HEK293 (cell line): ENCODE data around the gene PHLDB3.
A peak's percentile ranks its signal among the peaks of the same experiment; 100 is the strongest.

Experiments used
- HOXC10 ChIP-seq: sonication (generic); formaldehyde crosslinking; IDR thresholded peaks from 2 replicates; pipeline ENCODE4 v1.8.1; 2023; ENCODE audit warnings: mild to moderate bottlenecking, missing genetic modification reagents
- IKZF3 ChIP-seq: fragments of 450-650 bp; IDR thresholded peaks from 2 replicates; pipeline ENCODE4 v1.5.0; 2018; ENCODE audit warnings: missing biosample characterization, mild to moderate bottlenecking, missing genetic modification characterization, moderate library complexity
- KLF16 ChIP-seq: fragments of 450-650 bp; formaldehyde crosslinking; IDR thresholded peaks from 2 replicates; pipeline ENCODE4 v1.5.1; 2017; ENCODE audit warnings: missing biosample characterization, missing genetic modification characterization
- KLF7 ChIP-seq: fragments of 450-650 bp; formaldehyde crosslinking; IDR thresholded peaks from 2 replicates; pipeline ENCODE4 v1.5.1; 2016; ENCODE audit warnings: missing biosample characterization, missing genetic modification characterization, borderline replicate concordance
- MYNN ChIP-seq: fragments of 450-650 bp; formaldehyde crosslinking; IDR thresholded peaks from 2 replicates; pipeline ENCODE4 v1.5.1; 2016; ENCODE audit warnings: missing biosample characterization, missing genetic modification characterization, borderline replicate concordance
- PATZ1 ChIP-seq: fragments of 450-650 bp; formaldehyde crosslinking; IDR thresholded peaks from 2 replicates; pipeline ENCODE4 v1.5.1; 2016; ENCODE audit warnings: missing biosample characterization, missing genetic modification characterization
- PRDM1 ChIP-seq: fragments of 450-650 bp; formaldehyde crosslinking; IDR thresholded peaks from 2 replicates; pipeline ENCODE4; 2016; ENCODE audit warnings: missing biosample characterization, missing genetic modification characterization
- PRDM2 ChIP-seq: fragments of 450-650 bp; formaldehyde crosslinking; IDR thresholded peaks from 2 replicates; pipeline ENCODE4 v1.5.1; 2016; ENCODE audit warnings: missing biosample characterization, missing genetic modification characterization, borderline replicate concordance
- YY2 ChIP-seq: fragments of 450-650 bp; formaldehyde crosslinking; IDR thresholded peaks from 2 replicates; pipeline ENCODE4 v1.5.1; 2016; ENCODE audit warnings: missing biosample characterization, missing genetic modification characterization
- ZEB2 ChIP-seq: fragments of 450-650 bp; formaldehyde crosslinking; IDR thresholded peaks from 2 replicates; pipeline ENCODE4 v1.5.1; 2016; ENCODE audit warnings: missing biosample characterization, missing genetic modification characterization
- ZNF121 ChIP-seq: fragments of 450-650 bp; formaldehyde crosslinking; IDR thresholded peaks from 2 replicates; pipeline ENCODE4 v1.5.1; 2016; ENCODE audit warnings: missing biosample characterization, missing genetic modification characterization
- ZNF132 ChIP-seq: fragments of 450-650 bp; formaldehyde crosslinking; IDR thresholded peaks from 2 replicates; pipeline ENCODE4 v1.5.1; 2017; ENCODE audit warnings: missing biosample characterization, missing genetic modification characterization, borderline replicate concordance
- ZNF148 ChIP-seq: fragments of 450-650 bp; formaldehyde crosslinking; IDR thresholded peaks from 2 replicates; pipeline ENCODE4 v1.5.0; 2017; ENCODE audit warnings: missing biosample characterization, missing genetic modification characterization, borderline replicate concordance
- ZNF16 ChIP-seq: fragments of 450-650 bp; formaldehyde crosslinking; IDR thresholded peaks from 2 replicates; pipeline ENCODE4 v1.5.1; 2016; ENCODE audit warnings: low read depth, missing biosample characterization, missing genetic modification characterization
- ZNF169 ChIP-seq: fragments of 450-650 bp; formaldehyde crosslinking; IDR thresholded peaks from 2 replicates; pipeline ENCODE4 v1.5.1; 2016; ENCODE audit warnings: missing biosample characterization, missing genetic modification characterization
- ZNF221 ChIP-seq: fragments of 450-650 bp; formaldehyde crosslinking; IDR thresholded peaks from 2 replicates; pipeline ENCODE4 v1.5.1; 2017; ENCODE audit warnings: missing biosample characterization, missing genetic modification characterization, borderline replicate concordance
- ZNF248 ChIP-seq: fragments of 450-650 bp; formaldehyde crosslinking; IDR thresholded peaks from 2 replicates; pipeline ENCODE4 v1.5.1; 2017; ENCODE audit warnings: missing biosample characterization, missing genetic modification characterization
- ZNF37A ChIP-seq: fragments of 450-650 bp; IDR thresholded peaks from 2 replicates; pipeline ENCODE4 v1.5.1; 2018; ENCODE audit warnings: missing biosample characterization, missing genetic modification characterization
- ZNF433 ChIP-seq: fragments of 450-650 bp; formaldehyde crosslinking; IDR thresholded peaks from 2 replicates; pipeline ENCODE4 v1.5.1; 2016; ENCODE audit warnings: missing biosample characterization, missing genetic modification characterization, low read depth
- ZNF449 ChIP-seq: fragments of 450-650 bp; formaldehyde crosslinking; IDR thresholded peaks from 2 replicates; pipeline ENCODE4 v1.5.1; 2017; ENCODE audit warnings: missing biosample characterization, mild to moderate bottlenecking, missing genetic modification characterization, moderate library complexity
- ZNF501 ChIP-seq: fragments of 450-650 bp; formaldehyde crosslinking; IDR thresholded peaks from 2 replicates; pipeline ENCODE4 v1.5.1; 2016; ENCODE audit warnings: missing biosample characterization, missing genetic modification characterization
- ZNF544 ChIP-seq: fragments of 450-650 bp; formaldehyde crosslinking; IDR thresholded peaks from 2 replicates; pipeline ENCODE4 v1.5.0; 2017; ENCODE audit warnings: missing biosample characterization, missing genetic modification characterization
- ZNF580 ChIP-seq: fragments of 450-650 bp; formaldehyde crosslinking; IDR thresholded peaks from 2 replicates; pipeline ENCODE4 v1.5.1; 2016; ENCODE audit warnings: missing biosample characterization, missing genetic modification characterization
- ZNF621 ChIP-seq: fragments of 450-650 bp; formaldehyde crosslinking; IDR thresholded peaks from 2 replicates; pipeline ENCODE4 v1.5.1; 2017; ENCODE audit warnings: missing biosample characterization, missing genetic modification characterization
- ZNF654 ChIP-seq: fragments of 450-650 bp; formaldehyde crosslinking; IDR thresholded peaks from 2 replicates; pipeline ENCODE4 v1.5.1; 2016; ENCODE audit warnings: low read depth, missing biosample characterization, missing genetic modification characterization
- ZSCAN18 ChIP-seq: fragments of 450-650 bp; formaldehyde crosslinking; IDR thresholded peaks from 2 replicates; pipeline ENCODE4 v1.5.1; 2016; ENCODE audit warnings: missing biosample characterization, missing genetic modification characterization

The PHLDB3 gene

GRCh38 chr19:43463381-43464133 is 41.0 kb downstream of the PHLDB3 start (continued):
- TF ChIP-seq ZNF132 (tag by site-specific recombination) (no peak), ZEB2 (tag by site-specific recombination) (peak; percentile 50; the same call in 1 of the 2 replicates), ZNF248 (no peak), ZNF37A (tag by site-specific recombination) (no peak), ZNF654 (no peak), IKZF3 (tag by site-specific recombination) (peak; percentile 69; the same call in 1 of the 2 replicates), ZNF449 (no peak), ZNF501 (tag by site-specific recombination) (peak; percentile 17; the same call in 1 of the 2 replicates), ZNF580 (tag by site-specific recombination) (no peak; the same call in 1 of the 2 replicates), ZNF121 (tag by site-specific recombination) (no peak), ZNF16 (tag by site-specific recombination) (no peak), KLF7 (peak; percentile 86; the same call in 1 of the 2 replicates), HOXC10 (CRISPR knock-in tag) (no peak), ZNF221 (tag by site-specific recombination) (no peak), MYNN (tag by site-specific recombination) (no peak), ZNF148 (tag by site-specific recombination) (no peak), YY2 (tag by site-specific recombination) (no peak), ZNF544 (tag by site-specific recombination) (no peak), KLF16 (peak; percentile 82), PATZ1 (tag by site-specific recombination) (peak; percentile 97), ZSCAN18 (tag by site-specific recombination) (no peak), PRDM1 (tag by site-specific recombination) (no peak), ZNF169 (tag by site-specific recombination) (0 out of 2 replicates have a peak, but pooled peaks have one; percentile 63), PRDM2 (tag by site-specific recombination) (no peak), ZNF433 (tag by site-specific recombination) (no peak), ZNF621 (tag by site-specific recombination) (no peak)
